ENCODE data around the gene ERICH2.

DNA sequence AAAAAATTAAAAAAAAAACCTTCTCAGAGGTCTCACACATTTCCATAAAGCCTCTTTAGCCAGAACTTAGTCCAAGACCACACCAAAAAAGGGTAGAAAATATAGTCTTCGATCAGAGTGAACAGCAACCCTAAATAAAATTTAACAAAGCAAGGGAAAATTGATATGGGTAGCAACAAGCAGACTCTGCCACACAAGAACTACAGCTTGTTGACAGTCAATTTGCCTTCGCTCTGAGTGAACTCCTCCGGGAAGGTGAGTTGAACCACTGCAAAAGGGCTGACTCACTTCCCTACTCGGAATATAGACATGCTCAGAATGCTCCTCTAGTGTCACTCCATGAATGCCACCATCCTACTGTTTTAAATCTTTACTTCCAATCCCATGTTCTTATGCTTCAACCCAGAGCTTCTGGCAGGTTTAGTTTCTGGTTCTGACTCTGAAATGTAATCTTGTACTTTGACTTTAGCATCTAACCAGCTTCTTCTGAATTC, 70.6 kb downstream of the ERICH2 start:
- TF ChIP-seq, protein P1, sequence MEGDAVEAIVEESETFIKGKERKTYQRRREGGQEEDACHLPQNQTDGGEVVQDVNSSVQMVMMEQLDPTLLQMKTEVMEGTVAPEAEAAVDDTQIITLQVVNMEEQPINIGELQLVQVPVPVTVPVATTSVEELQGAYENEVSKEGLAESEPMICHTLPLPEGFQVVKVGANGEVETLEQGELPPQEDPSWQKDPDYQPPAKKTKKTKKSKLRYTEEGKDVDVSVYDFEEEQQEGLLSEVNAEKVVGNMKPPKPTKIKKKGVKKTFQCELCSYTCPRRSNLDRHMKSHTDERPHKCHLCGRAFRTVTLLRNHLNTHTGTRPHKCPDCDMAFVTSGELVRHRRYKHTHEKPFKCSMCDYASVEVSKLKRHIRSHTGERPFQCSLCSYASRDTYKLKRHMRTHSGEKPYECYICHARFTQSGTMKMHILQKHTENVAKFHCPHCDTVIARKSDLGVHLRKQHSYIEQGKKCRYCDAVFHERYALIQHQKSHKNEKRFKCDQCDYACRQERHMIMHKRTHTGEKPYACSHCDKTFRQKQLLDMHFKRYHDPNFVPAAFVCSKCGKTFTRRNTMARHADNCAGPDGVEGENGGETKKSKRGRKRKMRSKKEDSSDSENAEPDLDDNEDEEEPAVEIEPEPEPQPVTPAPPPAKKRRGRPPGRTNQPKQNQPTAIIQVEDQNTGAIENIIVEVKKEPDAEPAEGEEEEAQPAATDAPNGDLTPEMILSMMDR (IDR thresholded peaks at IDR 0.05 in 2 of 3, conservative IDR thresholded peaks at IDR 0.05 in 1 of 3; ENCODE audit: borderline replicate concordance in 1 of 3, insufficient read depth in 1 of 3, low read depth in 2 of 3, low read length in 2 of 3), result no peak
- TF ChIP-seq ZNF274 (IDR thresholded peaks at IDR 0.05; ENCODE audit: low read depth, low read length) (no peak), POLR2A (IDR thresholded peaks at IDR 0.05; ENCODE audit: borderline replicate concordance, extremely low read depth, insufficient read depth, insufficient read length) (no peak), RAD21 (IDR thresholded peaks at IDR 0.05; ENCODE audit: low read depth) (no peak), POLR2AphosphoS5 (IDR thresholded peaks at IDR 0.05; ENCODE audit: low read depth, low read length) (no peak), SIN3A (IDR thresholded peaks at IDR 0.05; ENCODE audit: low read depth) (no peak), ELF1 (IDR thresholded peaks at IDR 0.05; ENCODE audit: borderline replicate concordance, low read depth) (no peak)
